Measurements from ENCODE around the gene LPA.
"Not testable (repeated sequence)": the region's sequence is repeated elsewhere in the genome, so short reads cannot be mapped to it uniquely, and the experiment has no call there.

LPA gene, protein sequence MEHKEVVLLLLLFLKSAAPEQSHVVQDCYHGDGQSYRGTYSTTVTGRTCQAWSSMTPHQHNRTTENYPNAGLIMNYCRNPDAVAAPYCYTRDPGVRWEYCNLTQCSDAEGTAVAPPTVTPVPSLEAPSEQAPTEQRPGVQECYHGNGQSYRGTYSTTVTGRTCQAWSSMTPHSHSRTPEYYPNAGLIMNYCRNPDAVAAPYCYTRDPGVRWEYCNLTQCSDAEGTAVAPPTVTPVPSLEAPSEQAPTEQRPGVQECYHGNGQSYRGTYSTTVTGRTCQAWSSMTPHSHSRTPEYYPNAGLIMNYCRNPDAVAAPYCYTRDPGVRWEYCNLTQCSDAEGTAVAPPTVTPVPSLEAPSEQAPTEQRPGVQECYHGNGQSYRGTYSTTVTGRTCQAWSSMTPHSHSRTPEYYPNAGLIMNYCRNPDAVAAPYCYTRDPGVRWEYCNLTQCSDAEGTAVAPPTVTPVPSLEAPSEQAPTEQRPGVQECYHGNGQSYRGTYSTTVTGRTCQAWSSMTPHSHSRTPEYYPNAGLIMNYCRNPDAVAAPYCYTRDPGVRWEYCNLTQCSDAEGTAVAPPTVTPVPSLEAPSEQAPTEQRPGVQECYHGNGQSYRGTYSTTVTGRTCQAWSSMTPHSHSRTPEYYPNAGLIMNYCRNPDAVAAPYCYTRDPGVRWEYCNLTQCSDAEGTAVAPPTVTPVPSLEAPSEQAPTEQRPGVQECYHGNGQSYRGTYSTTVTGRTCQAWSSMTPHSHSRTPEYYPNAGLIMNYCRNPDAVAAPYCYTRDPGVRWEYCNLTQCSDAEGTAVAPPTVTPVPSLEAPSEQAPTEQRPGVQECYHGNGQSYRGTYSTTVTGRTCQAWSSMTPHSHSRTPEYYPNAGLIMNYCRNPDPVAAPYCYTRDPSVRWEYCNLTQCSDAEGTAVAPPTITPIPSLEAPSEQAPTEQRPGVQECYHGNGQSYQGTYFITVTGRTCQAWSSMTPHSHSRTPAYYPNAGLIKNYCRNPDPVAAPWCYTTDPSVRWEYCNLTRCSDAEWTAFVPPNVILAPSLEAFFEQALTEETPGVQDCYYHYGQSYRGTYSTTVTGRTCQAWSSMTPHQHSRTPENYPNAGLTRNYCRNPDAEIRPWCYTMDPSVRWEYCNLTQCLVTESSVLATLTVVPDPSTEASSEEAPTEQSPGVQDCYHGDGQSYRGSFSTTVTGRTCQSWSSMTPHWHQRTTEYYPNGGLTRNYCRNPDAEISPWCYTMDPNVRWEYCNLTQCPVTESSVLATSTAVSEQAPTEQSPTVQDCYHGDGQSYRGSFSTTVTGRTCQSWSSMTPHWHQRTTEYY (N-terminal part only)

DNA sequence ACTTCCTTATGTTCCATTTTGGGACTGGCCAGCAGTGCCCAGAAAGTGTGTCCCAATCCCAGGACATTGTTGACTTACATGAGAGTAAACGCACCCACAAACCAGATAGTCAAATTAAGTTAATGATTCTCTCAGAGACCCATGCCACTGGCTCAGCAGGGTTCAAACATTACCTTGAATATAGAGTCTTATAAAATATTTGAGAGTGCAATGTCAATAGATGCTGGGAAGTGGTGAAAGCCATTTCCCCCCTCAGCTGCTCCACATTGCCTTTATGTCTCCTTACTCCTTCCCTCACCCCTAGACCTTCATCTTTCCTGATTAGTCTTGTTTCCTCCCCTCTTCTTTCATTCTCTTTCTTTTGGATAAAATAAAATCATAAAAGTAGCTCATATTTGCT is at the start of gene LPA:
LPA (minus strand) TSS at position 78 of the 400 bp plus-strand sequence; CDS start at position 17, 61 bp downstream.
- DNase-seq (ENCODE audit: low read depth in 2 of 2, low spot score in 1 of 2): not testable (repeated sequence)

DNA sequence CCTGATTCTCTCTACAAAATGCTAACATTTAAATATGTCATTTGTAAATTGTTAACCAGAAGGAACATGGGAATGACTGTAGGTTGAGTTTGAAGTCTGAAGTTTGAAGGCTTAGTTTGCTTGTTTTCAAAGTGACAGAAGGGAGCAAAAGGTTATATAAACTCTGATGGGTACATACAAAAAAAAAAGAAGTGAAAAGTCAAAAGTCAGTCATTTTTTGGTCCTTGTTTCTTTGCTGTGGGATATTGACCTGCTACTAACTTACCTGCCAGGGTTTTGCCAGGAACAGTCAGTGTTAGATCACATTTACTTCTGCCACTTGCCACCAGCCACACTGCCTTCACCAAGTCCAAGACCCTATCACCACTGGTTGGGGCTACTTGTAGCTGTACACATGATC is 44.9 kb upstream of the LPA start:
- not testable (repeated sequence) for DNase-seq (ENCODE audit: low read depth in 2 of 2, low spot score in 1 of 2)

DNA sequence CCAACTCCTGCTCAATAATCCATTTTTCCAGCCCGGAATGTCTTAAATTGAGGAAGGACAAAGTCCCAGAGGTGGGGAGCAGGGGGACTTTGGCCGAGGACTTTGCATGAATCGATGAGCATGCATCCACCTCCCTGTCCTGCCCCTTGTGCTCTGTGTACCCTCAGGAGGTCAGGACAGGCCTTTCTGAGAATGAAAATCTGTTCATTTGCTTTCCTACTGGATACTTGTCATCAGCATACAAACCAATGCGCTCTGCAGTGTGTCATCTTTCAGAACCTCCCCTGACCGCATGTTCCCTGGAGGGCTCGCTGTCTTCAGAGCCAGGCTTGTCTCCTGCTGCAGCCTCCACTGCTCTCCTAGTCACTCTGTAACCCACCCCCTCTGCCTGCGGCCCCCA is 40.6 kb upstream of the LPA start:
- DNase-seq (ENCODE audit: low read depth in 2 of 2, low spot score in 1 of 2): not testable (repeated sequence)

DNA sequence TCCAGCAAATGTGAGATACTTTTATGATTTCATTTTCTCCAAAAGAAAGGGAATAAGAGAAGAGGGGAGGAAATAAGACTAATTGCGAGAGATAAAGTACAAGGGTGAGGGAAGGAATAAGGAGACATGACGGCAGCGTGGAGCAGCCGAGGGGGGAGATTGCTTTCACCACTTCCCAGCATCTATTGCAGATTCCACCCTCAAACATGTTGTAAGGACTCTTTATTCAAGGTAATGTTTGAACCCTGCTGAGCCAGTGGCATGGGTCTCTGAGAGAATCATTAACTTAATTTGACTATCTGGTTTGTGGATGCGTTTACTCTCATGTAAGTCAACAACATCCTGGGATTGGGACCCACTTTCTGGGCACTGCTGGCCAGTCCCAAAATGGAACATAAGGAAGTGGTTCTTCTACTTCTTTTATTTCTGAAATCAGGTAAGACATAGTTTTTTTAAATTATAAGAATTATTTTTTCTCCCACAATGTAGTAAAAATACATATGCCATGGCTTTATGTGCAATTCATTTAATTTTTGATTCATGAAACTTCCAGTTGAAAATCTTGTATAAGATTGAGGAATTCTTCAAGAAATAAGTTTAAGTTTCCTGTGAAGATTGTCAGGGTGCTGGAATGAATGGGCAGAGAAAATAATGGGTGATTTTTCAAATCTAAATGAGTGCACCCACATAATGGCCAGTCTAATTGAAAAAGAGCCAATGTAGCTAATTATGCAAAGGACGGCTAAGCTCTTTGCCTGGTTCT is 38.0 kb upstream of the LPA start, which contains the start of gene PLG:
PLG (plus strand) TSS at position 327 of the 763 bp plus-strand sequence; CDS start at position 388, 61 bp downstream.
- DNase-seq (ENCODE audit: low read depth in 2 of 2, low spot score in 1 of 2): not testable (repeated sequence)

DNA sequence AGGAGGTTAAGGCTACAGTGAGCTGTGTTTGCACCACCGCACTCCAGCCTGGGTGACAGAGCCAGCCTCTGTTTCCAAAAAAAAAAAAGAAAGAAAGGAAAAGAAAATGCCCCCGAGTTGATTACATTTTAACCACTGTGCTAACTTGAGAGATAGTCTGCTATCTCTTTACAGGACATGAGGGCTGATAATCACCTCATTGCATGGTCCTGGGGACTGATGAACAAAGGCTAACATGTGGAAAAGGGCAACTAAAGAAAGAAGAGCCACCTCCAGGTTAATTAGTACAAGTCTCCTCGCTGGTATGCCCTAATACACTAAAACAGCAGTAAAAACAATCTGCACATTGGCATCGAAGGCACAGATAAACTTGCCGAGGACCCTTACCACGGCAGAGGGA is 33.8 kb upstream of the LPA start:
- no peak for DNase-seq (ENCODE audit: low read depth in 2 of 2, low spot score in 1 of 2)

DNA sequence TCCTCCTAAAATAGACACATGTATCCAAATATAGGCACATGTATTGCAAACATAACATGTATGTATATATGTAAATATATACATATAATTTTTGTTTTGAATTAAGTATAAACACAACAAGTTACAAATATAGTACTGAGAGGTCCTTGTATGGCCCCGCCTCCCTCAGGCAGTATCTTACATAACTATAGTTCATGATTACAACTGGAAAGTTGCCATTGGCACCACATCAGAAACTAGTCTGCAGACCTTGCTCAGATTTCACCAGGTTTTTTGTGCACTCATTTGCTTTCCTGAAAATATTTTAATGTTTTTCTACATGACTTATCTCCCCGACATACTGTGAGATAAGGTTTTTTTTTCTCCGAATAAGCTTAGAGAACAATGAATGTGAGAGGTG is 32.8 kb upstream of the LPA start:
- not testable (repeated sequence) for DNase-seq (ENCODE audit: low read depth in 2 of 2, low spot score in 1 of 2)

DNA sequence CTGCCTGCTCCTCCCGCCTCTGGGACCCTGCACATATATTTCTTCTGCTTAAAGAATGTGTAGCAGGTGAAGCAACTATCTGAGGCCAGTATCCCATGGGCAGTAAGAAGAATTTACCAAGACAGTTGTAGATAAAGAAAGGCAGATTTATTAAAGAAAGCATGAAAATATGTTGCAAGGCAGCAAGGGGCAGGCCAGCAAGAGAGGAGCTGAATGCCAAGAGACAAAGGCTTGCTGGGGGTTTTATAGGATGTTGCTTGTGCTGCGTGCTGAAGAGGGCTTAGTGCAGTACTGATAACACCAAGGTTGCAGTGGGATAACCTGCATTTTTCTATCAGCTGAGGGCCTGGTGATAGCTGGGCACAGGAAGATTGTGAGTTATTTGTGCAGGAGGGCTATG is 31.5 kb upstream of the LPA start:
- DNase-seq (ENCODE audit: low read depth in 2 of 2, low spot score in 1 of 2): not testable (repeated sequence)

DNA sequence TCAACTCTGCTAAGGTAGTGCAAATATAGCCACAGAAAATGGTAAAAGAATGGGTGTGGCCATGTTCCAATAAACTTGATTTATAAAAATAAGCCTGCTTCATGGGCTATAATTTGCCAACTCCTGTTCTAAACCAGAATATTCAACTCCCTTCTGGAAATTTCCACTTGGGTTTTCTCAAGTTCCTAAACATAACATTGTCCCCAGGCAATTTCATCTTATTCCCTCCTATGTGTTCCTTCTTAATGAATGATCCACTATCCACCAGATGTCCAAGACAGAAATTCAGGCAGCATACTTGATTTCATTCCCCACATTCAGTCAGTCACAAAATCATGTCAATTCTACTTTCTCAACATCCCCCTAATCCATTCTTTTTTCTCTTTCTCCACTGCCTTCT is 30.9 kb upstream of the LPA start:
- not testable (repeated sequence) for DNase-seq (ENCODE audit: low read depth in 2 of 2, low spot score in 1 of 2)

DNA sequence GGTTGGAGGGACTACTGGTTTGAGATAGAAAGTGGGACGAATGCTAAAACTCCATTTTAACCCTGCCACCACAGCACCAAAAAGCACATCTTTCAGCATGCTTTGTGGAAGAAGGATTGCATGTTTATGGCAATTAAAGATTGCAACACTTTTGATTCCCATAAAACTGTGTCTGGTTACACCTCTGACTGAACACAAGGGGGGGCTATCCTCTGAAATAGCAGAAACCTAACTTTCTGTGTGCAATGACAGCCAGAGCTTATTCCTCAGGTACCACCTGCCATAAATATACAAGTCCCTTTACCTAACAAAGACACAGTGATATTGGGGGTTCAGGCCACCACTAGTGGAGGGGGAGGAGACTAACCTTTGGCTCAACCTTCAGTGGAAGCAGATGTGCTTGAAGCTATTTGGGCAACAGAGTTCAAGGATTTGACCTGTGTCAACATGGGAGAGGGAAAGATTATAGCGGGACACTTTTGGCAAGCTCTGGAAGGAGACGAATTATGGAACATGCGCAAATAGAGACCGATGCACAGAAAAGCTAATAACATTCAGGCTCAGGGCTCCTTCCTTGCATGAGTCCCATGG is 28.4 kb upstream of the LPA start:
- DNase-seq (ENCODE audit: low read depth in 2 of 2, low spot score in 1 of 2): no peak

DNA sequence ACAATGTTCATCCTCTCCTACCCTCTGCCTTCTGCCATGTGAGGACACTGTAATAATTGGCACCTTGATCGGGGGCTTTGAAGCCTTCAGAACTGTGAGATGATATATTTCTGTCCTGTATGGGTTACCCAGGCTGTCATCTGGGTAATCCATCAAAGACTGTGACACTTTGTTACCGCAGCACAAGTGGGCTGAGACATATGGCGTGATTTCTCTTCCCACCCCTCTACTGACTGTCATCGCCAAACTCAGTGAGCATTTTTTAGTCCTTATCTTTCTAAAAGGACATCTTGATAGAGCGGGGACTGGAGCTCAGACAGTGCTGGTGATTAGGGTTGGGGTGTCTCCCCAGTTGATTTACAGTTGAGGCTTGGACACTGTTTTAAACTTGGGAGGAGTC is 27.5 kb upstream of the LPA start:
- DNase-seq (ENCODE audit: low read depth in 2 of 2, low spot score in 1 of 2): no peak

DNA sequence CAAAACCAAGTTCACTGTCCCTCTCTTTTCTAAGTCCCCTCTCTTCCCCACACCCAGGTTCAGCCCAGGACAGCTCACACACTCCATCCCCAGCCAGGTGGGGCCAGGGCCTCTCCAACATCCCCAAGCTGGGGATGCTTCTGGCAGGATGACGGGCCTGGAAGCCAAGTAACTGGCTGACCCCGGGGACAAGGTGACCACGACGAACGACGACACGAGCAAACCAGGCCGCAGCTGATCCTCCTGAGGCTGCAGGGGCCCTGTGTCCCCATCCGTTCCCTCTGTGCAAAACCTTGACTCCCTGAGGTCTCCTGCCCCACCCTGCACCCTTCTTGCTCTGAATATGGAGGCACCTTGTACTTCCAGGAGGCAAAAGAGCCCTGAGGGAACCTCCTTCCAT is 26.4 kb upstream of the LPA start:
- DNase-seq (ENCODE audit: low read depth in 2 of 2, low spot score in 1 of 2): no peak

DNA sequence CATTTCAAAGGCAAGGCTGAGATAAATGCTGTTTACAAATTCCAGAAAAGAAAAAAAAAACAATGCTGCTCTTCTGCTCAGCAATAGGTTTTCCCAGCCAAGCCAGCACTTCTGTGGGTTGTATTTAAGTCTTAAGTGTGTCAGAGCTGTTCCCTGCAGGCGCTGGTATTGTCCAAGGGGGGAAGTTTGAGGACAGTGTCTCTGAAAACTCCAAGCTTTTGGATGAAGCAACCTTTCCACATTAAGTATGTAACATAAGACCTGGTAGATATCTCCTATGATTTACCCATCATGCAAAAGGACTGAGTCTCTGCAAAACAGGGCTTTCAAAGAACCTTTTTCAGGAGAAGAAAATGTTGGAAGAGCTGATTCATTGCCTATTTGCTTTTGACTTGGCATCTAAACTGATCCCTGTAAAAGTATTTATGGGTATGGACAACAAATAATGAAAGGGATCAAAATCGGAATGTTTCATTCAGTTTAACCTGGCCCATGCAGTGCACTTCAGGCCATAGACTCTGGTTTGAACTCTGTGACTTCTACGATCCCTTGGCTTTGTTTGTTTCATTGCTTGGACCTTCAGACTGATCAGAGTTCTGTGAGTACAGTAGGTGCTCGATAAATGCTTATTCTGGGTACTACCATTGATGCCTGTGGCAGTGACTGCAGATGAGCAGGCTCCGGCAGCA is 21.8 kb upstream of the LPA start:
- no peak for DNase-seq (ENCODE audit: low read depth in 2 of 2, low spot score in 1 of 2)

DNA sequence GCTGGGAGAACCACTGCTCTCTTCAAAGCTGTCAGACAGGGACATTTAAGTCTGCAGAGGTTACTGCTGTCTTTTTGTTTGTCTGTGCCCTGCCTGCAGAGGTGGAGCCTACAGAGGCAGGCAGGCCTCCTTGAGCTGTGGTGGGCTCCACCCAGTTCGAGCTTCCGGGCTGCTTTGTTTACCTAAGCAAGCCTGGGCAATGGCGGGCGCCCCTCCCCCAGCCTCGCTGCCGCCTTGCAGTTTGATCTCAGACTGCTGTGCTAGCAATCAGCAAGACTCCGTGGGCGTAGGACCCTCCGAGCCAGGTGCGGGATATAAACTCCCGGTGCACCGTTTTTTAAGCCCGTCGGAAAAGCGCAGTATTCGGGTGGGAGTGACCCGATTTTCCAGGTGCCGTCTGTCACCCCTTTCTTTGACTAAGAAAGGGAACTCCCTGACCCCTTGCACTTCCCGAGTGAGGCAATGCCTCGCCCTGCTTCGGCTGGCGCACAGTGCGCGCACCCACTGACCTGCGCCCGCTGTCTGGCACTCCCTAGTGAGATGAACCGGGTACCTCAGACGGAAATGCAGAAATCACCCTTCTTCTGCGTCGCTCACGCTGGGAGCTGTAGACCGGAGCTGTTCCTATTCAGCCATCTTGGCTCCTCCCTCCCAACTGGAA is 21.2 kb upstream of the LPA start:
- not testable (repeated sequence) for DNase-seq (ENCODE audit: low read depth in 2 of 2, low spot score in 1 of 2)

DNA sequence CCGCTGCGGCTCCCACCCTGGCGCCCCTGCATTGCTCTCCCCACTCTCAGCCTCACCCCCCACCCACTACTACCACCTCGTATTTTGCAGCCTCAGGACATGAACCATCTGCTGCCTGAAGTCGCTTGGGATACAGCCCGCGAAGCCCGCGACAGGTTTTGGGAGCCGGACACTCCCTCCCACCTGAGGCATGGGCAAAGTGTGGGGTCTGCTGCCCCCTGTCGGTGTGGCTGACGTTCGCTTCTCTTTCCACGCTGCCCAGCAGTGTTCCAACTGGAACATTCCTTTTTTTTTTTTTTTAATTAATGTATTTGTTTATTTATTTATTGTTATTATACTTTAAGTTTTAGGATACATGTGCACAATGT is 15.3 kb upstream of the LPA start:
- no peak for DNase-seq (ENCODE audit: low read depth in 2 of 2, low spot score in 1 of 2)

DNA sequence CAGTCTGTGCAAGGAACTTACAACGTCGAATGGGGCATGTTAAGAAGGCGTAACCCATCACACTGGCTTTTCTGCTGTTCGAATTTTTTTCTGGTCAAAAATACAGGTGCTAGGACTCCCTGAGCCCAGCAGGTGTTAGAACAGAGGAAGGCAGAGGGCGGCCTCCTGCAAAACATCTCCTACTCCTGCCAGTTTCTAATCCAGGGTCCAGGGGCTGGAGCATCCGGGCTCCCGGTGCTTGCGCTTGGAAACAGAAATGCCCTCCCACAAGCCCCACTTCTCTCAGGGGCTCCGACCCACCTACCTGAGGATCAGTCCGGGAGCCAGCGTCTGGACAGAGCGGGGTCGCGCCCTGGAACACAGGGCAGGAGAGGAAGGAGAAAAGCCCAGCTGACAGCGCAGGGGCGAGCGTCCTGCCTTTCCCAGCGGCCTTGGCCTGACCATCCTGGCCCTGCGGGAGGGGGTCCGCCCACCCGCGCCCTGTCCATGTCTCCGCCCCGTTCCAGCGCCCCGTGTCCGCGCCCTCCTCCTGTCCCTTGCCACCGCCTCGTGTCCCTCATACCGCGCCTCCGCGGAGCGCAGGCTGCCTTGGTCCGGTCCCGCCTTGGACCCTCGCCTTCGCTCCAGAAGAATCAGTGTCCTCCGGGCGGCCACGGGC is 14.8 kb upstream of the LPA start:
- DNase-seq (ENCODE audit: low read depth in 2 of 2, low spot score in 1 of 2): no peak

DNA sequence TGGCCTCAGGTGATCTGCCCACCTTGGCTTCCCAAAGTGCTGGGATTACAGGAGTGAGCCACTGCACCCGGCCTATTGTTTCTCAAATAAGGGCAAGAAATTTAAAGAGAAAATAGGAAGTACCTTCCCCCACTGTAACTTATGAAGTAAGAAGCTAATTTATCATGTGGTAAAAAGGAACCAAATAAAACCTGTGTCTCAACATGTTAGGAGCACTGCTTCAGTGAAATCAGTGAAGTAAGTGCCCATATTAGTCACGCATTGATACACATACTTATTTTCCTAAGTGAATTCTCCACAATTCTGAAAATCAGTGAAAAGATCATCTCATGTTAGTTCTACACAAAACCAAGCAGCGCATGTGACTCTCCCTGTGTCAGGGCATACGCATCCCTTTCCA is 14.2 kb upstream of the LPA start:
- DNase-seq (ENCODE audit: low read depth in 2 of 2, low spot score in 1 of 2): no peak

DNA sequence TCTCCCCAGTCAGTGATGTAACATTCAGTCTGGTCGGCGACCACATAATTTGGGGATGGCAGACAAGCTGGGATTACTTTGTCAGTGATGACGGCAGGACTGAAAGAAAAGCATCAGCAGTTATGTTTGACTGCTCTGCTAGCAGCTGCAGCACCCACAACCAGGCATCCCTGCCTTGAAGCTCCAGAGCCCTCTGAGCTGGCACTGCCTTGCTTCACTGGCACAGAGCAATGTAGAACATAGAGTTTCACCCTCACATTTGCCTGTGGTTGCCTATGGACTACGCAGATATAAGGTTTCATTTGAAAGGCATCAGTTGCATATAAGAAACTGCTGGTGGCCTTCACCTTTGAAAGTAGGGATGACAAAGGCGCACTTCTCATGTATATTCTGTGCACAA is 12.3 kb upstream of the LPA start:
- not testable (repeated sequence) for DNase-seq (ENCODE audit: low read depth in 2 of 2, low spot score in 1 of 2)

DNA sequence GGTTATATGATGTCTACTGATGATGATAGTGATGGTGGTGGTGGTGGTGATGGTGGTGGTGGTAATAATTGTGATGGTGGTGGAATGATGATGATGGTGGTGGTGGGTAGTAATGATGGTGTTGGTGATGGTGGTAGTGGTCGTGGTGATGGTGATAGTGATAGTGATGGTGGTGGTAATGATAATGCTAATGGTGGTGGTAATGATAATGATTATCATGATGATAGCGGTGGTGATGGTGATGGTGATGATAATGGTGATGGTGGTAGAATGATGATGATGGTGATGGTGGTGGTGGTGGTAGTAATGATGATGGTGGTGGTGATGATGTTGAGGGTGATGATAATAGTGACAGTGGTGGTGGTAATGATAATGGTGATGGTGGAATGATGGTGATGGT is 4.5 kb upstream of the LPA start:
- no peak for DNase-seq (ENCODE audit: low read depth in 2 of 2, low spot score in 1 of 2)
